GM21515 (cell line): ENCODE data around the gene ARIH1.
A peak's percentile ranks its signal among the peaks of the same experiment; 100 is the strongest.
"Not testable (repeated sequence)": the region's sequence is repeated elsewhere in the genome, so short reads cannot be mapped to it uniquely, and the experiment has no call there.

Experiments used
- ATAC-seq: cut with Tn5 transposase; IDR thresholded peaks from one replicate; pipeline ENCODE4 v1.9.1; 2021; ENCODE audit not compliant: unreplicated experiment

The ARIH1 gene

GRCh38 chr15:72599855-72600464, 125.8 kb downstream of the ARIH1 start:
- no peak for ATAC-seq

DNA sequence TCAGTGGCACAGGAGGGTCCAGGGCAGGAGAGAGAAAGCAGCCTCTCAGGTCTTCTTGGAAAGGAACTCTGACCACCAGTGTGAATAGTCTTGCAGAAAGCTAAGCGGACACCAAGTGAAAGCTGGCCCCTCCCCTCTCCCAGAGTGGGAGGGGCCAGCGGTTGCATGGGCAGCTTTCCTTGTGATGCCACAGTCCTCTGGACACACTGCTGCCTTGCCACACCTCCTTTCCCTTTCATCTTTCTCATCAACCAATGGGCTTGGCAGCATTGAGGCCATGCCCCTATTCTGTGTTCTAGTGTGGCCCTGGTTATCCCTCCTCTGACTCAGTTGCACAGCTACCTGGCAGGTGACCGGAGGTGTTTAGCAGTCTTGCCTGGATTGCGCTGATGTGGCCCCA, 130.7 kb downstream of the ARIH1 start:
- ATAC-seq = no peak

GRCh38 chr15:72608084-72608483, 134.0 kb downstream of the ARIH1 start:
- not testable (repeated sequence) for ATAC-seq

- ATAC-seq = no peak
Observed at GRCh38 chr15:72609862-72610261, 135.7 kb downstream of the ARIH1 start.

GRCh38 chr15:72612324-72612723, 138.2 kb downstream of the ARIH1 start:
- ATAC-seq = not testable (repeated sequence)

GRCh38 chr15:72614810-72615532, 140.8 kb downstream of the ARIH1 start:
- no peak for ATAC-seq

DNA sequence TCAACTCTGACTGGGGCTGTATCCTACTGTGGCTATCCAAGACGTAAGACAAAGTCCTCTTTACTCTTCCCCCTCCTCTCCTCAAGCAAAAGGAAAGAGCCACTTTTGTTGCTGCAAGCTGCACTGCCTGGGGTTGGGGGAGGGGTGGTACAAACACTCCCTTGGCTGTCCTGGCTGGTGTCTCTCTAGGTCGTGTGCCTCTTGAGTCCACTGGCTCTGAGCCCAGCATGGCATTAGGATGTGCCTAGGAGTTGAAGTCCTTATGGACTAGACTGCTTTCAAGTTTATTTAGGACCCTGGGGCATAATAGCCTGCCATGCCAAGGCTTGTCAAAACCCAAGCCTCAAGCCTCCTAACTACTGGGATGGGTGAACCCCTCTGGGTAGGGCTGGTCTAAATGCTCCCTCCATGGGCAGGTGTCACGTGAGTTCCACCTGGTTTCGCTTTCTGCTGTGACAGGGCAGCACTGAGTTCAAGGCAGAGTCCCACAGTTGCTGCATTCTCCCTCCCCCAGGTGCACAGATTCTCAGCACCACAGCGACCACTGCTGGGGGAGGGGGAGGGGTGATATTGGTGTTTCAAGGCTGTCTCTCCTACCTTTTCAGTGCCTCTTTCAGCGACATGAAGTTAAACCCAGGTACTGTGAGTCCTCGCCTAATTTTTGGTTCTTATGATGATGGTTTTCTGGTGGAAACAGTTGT, 141.6 kb downstream of the ARIH1 start:
- ATAC-seq = not testable (repeated sequence)

DNA sequence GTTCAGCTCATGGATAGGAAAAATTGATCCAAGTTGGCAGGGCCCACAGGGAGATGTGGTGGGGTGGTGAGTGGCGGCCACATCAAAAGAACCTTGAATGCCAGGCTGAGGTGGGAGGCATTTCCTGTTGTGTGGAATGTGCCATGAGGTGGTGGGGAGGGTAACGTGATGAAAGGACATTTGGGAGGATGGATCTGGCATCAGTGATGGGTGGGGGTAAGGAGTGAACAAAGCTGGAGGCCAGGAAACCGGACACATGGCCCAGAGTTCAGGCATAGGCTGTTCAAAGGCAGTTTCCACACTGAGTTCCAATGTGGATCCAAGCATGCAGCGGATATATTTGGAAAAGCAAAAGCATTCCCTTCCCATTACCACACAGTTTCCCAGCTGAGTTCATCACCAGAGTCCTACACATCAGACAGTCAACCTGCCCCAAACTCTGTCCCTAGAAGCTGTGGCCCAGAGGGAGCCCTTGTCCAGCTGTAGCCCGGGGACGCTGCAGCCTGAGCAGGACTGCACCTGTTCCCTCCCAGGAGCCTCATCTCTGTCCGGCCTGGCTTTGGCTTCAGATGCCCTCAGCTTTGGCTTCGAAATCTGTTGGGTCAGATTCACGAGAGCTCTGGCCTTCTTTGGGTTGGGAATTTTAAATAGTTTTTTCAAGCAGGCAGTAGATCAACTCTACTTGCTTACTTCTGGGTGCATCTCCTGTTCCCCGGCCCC, 142.5 kb downstream of the ARIH1 start:
- ATAC-seq = no peak

GRCh38 chr15:72623854-72624253, 149.7 kb downstream of the ARIH1 start:
- ATAC-seq = not testable (repeated sequence)

- ATAC-seq = not testable (repeated sequence)
Observed at GRCh38 chr15:72626153-72626552, 152.0 kb downstream of the ARIH1 start.

GRCh38 chr15:72628249-72629067, 154.3 kb downstream of the ARIH1 start:
- not testable (repeated sequence) for ATAC-seq

GRCh38 chr15:72629068-72629570, 155.0 kb downstream of the ARIH1 start:
- ATAC-seq = not testable (repeated sequence)

DNA sequence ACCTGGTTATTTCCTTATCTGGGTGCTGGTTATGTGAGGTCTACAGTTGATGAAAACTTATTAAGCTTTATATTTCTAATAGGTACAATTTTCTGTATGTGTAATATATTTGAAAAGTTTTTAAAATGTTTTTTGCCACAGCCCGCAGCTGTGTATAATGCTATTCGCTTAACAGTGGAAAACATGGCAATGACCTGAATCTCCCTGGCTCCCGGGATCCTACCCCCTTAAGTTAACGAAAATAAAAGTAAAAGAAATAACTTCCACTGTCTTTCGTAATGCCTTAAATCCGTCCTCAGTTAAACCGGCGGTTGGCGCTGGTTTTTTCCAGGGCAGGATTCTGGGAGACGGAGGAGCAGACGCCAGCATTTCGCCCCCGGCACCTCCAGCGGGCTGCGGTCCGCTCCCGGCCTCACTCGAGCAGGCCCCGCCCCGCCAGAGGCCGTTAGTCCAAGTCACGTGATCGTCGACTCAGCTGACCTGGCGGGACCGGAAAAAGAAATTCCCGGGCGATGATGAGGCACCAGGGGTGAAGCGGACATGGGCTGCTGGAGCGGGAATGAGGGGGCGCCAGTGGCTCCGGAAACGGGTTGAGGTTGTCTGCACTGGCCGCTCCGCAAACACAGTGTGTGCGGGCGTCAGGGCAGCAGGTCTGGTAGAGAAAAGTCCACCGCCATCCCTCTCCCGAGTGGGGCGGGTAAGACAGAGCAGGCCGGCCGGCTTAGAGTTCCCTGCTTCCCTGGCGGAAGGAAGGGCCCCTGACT, 162.6 kb downstream of the ARIH1 start:
- ATAC-seq = peak; percentile 63

GRCh38 chr15:72639759-72640483, 165.8 kb downstream of the ARIH1 start:
- not testable (repeated sequence) for ATAC-seq

DNA sequence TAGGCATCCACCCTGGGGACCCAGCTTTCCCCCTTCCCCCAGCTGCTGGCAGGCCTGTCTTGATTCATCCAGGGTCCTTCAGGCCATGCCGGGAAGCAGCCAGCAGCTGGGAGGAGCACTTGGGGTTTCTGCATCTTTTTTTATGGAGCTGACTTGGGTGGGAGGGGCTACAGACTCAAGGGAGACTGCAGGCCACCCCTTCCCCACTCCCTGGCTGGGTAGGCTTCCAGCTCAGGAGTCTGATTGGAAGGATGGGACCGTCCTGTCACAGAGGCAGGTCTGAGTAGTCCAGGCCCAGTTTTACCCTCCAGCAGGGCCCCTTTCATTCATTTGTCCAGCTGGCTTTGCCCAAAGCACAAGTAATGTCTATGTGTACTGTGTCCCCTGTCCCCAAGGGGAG, 168.1 kb downstream of the ARIH1 start:
- ATAC-seq = not testable (repeated sequence)

DNA sequence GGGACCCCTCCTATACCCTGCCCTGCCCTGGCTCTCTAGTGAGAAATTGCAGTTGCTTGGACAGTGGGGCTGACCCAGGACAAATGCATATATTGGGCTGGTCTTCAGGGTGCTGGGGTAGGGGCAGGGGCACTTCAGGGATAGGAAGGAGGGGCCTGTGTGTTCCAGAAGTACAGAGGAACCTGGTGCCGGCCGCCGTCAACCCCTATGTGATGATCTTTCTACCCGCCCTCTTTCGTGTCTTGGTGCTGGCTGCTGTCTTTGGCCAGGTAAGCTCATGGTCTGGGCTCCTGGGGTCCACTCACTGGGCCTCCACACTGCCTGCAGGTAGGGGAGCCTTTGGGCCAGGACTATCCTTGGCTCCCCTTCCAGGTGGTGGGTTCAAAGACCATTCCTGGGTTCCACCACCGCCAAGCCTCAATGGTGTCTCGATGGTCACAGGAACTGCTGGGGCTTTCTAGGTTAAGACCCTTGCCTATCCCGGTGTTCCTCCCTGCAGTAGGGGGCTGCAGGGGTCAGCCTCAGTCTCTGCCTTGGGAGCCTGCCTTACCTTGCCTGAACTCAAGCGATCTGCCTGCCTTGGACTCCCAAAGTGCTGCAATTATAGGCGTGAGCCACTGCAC, 174.6 kb downstream of the ARIH1 start:
- not testable (repeated sequence) for ATAC-seq
